Smooth muscle cell of the brain vasculature (primary cell): Measurements from ENCODE around the gene FDXACB1.

Experiments used
- DNase-seq: peaks from one replicate; pipeline ENCODE4 v3.0.0-alpha.2; 2012; ENCODE audit warnings: low read depth, low spot score

FDXACB1 gene

GRCh38 chr11:111878849-111879636, at the start of gene FDXACB1, which contains the start of gene CFAP68:
Gene FDXACB1 (minus strand): TSS chr11:111879165. CDS start chr11:111879132, 33 bp downstream.
Gene CFAP68 (plus strand): TSS chr11:111879541. CDS start chr11:111879561, 20 bp downstream.
- DNase-seq = peak; percentile 95

GRCh38 chr11:111926505-111927391, 47.8 kb upstream of the FDXACB1 start:
- peak; percentile 88 for DNase-seq

GRCh38 chr11:111925953-111926352, 47.0 kb upstream of the FDXACB1 start:
- no peak for DNase-seq

GRCh38 chr11:111923951-111924350, 45.0 kb upstream of the FDXACB1 start:
- DNase-seq = no peak

GRCh38 chr11:111923351-111923788, 44.4 kb upstream of the FDXACB1 start:
- DNase-seq = no peak

- DNase-seq = no peak
Observed at GRCh38 chr11:111922803-111923202, 43.8 kb upstream of the FDXACB1 start.

GRCh38 chr11:111921541-111922230, 42.7 kb upstream of the FDXACB1 start:
- no peak for DNase-seq

GRCh38 chr11:111920908-111921307, 41.9 kb upstream of the FDXACB1 start:
- no peak for DNase-seq

GRCh38 chr11:111918390-111919256, 39.7 kb upstream of the FDXACB1 start, which contains the start of gene C11orf52:
Gene C11orf52 (plus strand): TSS chr11:111918913. CDS start chr11:111918973, 60 bp downstream.
- no peak for DNase-seq

- DNase-seq = no peak
Observed at GRCh38 chr11:111917788-111918187, 38.8 kb upstream of the FDXACB1 start.

GRCh38 chr11:111917312-111917711, 38.3 kb upstream of the FDXACB1 start:
- DNase-seq = no peak

GRCh38 chr11:111916768-111917167, 37.8 kb upstream of the FDXACB1 start:
- no peak for DNase-seq

- DNase-seq = no peak
Observed at GRCh38 chr11:111913997-111914396, 35.0 kb upstream of the FDXACB1 start.

- DNase-seq = no peak
Observed at GRCh38 chr11:111913031-111913861, 34.3 kb upstream of the FDXACB1 start.

GRCh38 chr11:111912535-111912934, 33.6 kb upstream of the FDXACB1 start, which contains the start of gene HSPB2:
Gene HSPB2 (plus strand): TSS chr11:111912734. CDS start chr11:111912830, 96 bp downstream.
- no peak for DNase-seq

- no peak for DNase-seq
Observed at GRCh38 chr11:111911563-111912401, 32.8 kb upstream of the FDXACB1 start, which contains the start of gene CRYAB. Gene CRYAB (minus strand): TSS chr11:111911770. CDS start chr11:111911724, 46 bp downstream.

- DNase-seq = no peak
Observed at GRCh38 chr11:111910676-111911562, 32.0 kb upstream of the FDXACB1 start.

- no peak for DNase-seq
Observed at GRCh38 chr11:111909378-111909777, 30.4 kb upstream of the FDXACB1 start.
